Gastrocnemius medialis (tissue), 4 donors: Measurements from ENCODE around the gene KDM4E. TPM values are rescaled to one million over a fixed set of nuclear protein-coding genes. Genes with fewer than 3 reads are reported as not detected.

Source experiments
- ATAC-seq, 2 donors: fragments of 150-250 bp; one replicate each; pipeline ENCODE4 v1.9.1; 2016
- DNase-seq, 2 donors: peaks; one replicate each; pipeline ENCODE4 v3.0.0-alpha.2; 2019
- H3K27ac ChIP-seq, 4 donors: fragments of 200-600 bp; sonication (generic); 1 replicate in 1 of 4; 2 replicates in 3 of 4; pipeline ENCODE4 v1.5.1; 2016 to 2018; ENCODE audit warnings: mild to moderate bottlenecking in 2 of 4, moderate library complexity in 1 of 4
- H3K27me3 ChIP-seq, 3 donors: fragments of 200-600 bp; sonication (generic) in 2 of 3; 1 replicate in 1 of 3; 2 replicates in 2 of 3; pipeline versions ENCODE4 v1.5.1 to v1.6.0; 2016 to 2019; ENCODE audit warnings: mild to moderate bottlenecking in 1 of 3, moderate library complexity in 1 of 3
- H3K36me3 ChIP-seq, 2 donors: fragments of 200-600 bp; sonication (generic) in 1 of 2; one replicate each; pipeline ENCODE4 v1.5.1; 2017 to 2018
- H3K4me1 ChIP-seq, 2 donors: fragments of 200-600 bp; sonication (generic) in 1 of 2; one replicate each; pipeline ENCODE4 v1.5.1; 2016 to 2017; ENCODE audit warnings: mild to moderate bottlenecking in 2 of 2
- H3K4me3 ChIP-seq, 4 donors: fragments of 200-600 bp; sonication (generic) in 3 of 4; 1 replicate in 1 of 4; 2 replicates in 3 of 4; pipeline ENCODE4 v1.5.1; 2016 to 2019; ENCODE audit warnings: mild to moderate bottlenecking in 2 of 4
- H3K9me3 ChIP-seq, 3 donors: fragments of 200-600 bp; sonication (generic) in 2 of 3; 1 replicate in 1 of 3; 2 replicates in 2 of 3; pipeline ENCODE4 v1.5.1; 2016 to 2019
- POLR2A ChIP-seq, 2 donors: fragments of 450-650 bp; IDR thresholded peaks; one replicate each; pipeline ENCODE4 v1.6.1; 2017; ENCODE audit warnings: antibody characterized with exemption in 2 of 2, mild to moderate bottlenecking in 2 of 2, moderate library complexity in 2 of 2
- in situ Hi-C, 4 donors: fragments of 200-750 bp; cut with MboI; loops; one replicate each; pipeline versions ENCODE4 v1.15.0 to v1.8.0; 2017; ENCODE audit warnings: low sequenced_read_pairs in 4 of 4
- intact Hi-C: fragments of 100-400 bp; cut with DNase I; formaldehyde crosslinking; loops from one replicate; pipeline ENCODE4 v1.15.1; 2023; ENCODE audit warnings: low total_unique reads
- total RNA-seq, 4 donors: library from RNA; depleted of rRNA; stranded (reverse); fragments of >200 nt; gene quantifications; one replicate each; pipeline versions ENCODE4 v1.1.0 to v1.2.3, GENCODE V29; 2016
- TF ChIP-seq, protein P1 (sequence below), 5 experiments: fragments of 450-650 bp in 3 of 5; fragments of 200-600 bp in 2 of 5; sonication (generic) in 2 of 5; IDR thresholded peaks in 4 of 5; conservative IDR thresholded peaks in 1 of 5; 1 replicate in 4 of 5; 2 replicates in 1 of 5; pipeline ENCODE4 v1.5.1; 2016 to 2019; ENCODE audit warnings: antibody characterized with exemption in 5 of 5, mild to moderate bottlenecking in 3 of 5, moderate library complexity in 3 of 5

KDM4E gene
- total RNA-seq, 4 donors from 2014 or later = not detected

DNA sequence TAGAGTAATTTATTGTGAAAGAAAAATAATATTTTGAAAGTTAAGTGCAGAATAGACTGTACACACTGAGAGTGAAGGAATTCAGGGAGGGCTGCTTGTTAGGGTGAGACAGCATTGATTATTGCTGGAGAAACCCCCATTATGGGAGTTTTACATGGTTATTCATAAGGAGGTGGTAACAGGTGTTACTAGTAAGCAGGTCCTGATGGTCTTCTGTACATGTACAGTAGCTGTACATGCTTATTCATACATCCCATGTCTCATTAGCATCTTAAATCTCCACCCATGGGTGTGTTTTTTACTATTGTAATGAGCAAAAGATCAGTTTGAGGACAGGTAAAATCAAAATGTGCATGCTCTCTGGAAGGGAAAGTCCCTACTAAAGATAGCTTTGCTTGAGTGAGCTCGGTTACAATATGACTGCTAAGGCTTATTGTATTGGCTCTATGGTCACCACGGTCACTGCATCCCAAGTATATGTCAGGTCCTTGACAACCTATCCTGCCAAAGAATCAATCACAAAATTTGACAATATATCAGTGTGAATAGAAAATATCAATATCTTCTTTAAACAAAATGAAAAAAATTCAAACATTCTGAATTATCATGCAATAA is 30.3 kb downstream of the KDM4E start:
- DNase-seq = no peak
- Histone ChIP-seq H3K9me3 (no peaks in the 10 kb centered on the region), H3K27ac (no peak overlapping the region), H3K4me1 (no peaks in the 10 kb centered on the region), H3K4me3 (no peak overlapping the region), H3K36me3 (no peaks in the 10 kb centered on the region), H3K27me3 (no peaks in the 10 kb centered on the region)
- in situ Hi-C loops = loop anchor here in 1 of 4 donors (25.0 kb wide), 1 partner anchor 182 kb away; the partner anchor contains the start of gene SESN3
- intact Hi-C loops = no loop called here
- ATAC-seq = no peak
- TF ChIP-seq, protein P1, sequence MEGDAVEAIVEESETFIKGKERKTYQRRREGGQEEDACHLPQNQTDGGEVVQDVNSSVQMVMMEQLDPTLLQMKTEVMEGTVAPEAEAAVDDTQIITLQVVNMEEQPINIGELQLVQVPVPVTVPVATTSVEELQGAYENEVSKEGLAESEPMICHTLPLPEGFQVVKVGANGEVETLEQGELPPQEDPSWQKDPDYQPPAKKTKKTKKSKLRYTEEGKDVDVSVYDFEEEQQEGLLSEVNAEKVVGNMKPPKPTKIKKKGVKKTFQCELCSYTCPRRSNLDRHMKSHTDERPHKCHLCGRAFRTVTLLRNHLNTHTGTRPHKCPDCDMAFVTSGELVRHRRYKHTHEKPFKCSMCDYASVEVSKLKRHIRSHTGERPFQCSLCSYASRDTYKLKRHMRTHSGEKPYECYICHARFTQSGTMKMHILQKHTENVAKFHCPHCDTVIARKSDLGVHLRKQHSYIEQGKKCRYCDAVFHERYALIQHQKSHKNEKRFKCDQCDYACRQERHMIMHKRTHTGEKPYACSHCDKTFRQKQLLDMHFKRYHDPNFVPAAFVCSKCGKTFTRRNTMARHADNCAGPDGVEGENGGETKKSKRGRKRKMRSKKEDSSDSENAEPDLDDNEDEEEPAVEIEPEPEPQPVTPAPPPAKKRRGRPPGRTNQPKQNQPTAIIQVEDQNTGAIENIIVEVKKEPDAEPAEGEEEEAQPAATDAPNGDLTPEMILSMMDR (IDR thresholded peaks at IDR 0.05 in 4 of 5, conservative IDR thresholded peaks at IDR 0.05 in 1 of 5) = no peak
- TF ChIP-seq POLR2A (IDR thresholded peaks at IDR 0.05) = no peak

DNA sequence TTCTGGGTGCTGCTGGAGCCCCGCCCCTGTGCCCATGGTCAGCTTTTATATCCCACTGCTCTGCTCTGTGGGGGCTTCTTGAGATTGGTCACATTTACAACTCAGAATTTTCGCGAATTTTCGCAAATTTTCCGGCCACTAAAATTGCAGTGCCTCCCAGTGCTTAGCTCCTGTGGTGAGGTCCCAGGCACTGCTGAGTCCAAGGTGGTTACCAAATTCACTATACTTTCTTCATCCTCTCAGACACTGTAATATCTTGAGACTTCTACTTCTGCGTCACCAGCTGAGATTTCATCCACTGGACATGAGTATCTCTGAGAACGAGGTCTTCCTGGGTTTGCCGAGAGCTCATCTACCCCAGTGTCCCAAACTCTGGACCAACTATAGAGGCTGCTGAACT is 32.9 kb downstream of the KDM4E start:
- no peak overlapping the region for H3K27ac ChIP-seq
- in situ Hi-C loops = loop anchor here in 1 of 4 donors (25.0 kb wide), 1 partner anchor 179 kb away; the partner anchor contains the start of gene SESN3
- H3K4me1 ChIP-seq = no peaks in the 10 kb centered on the region
- intact Hi-C loops = no loop called here
- no peak for ATAC-seq
- TF ChIP-seq POLR2A (IDR thresholded peaks at IDR 0.05) = no peak
- TF ChIP-seq, protein P1 (IDR thresholded peaks at IDR 0.05 in 4 of 5, conservative IDR thresholded peaks at IDR 0.05 in 1 of 5) = no peak
- no peaks in the 10 kb centered on the region for H3K36me3 ChIP-seq
- no peaks in the 10 kb centered on the region for H3K9me3 ChIP-seq
- no peak overlapping the region for H3K4me3 ChIP-seq
- no peaks in the 10 kb centered on the region for H3K27me3 ChIP-seq
- no peak for DNase-seq

DNA sequence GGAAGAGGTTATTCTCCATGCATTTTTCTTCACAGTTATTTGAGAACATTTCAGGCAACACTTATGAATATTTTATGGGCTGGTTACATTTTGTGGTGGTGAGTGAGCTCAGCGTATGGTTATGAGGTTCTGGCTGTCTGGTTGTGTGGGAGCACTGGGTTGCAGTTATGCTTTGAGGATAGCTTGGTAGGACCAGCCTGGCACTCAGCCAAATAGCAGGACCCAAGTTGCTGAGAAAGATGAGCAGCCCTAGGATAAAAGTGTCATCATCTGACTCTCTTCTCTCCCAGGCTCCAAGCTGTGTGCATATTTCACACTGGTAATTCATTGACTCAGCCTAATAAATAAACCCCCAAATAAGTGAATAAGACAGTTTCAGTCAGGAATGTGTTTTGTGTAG is 33.6 kb downstream of the KDM4E start:
- no peak overlapping the region for H3K4me3 ChIP-seq
- ATAC-seq (no peak), DNase-seq (no peak)
- in situ Hi-C loops (loop anchor here in 1 of 4 donors (25.0 kb wide), 1 partner anchor 179 kb away; the partner anchor contains the start of gene SESN3), intact Hi-C loops (no loop called here)
- no peaks in the 10 kb centered on the region for H3K27me3 ChIP-seq
- no peaks in the 10 kb centered on the region for H3K36me3 ChIP-seq
- H3K9me3 ChIP-seq = no peaks in the 10 kb centered on the region
- no peak for TF ChIP-seq POLR2A (IDR thresholded peaks at IDR 0.05)
- TF ChIP-seq, protein P1 (IDR thresholded peaks at IDR 0.05 in 4 of 5, conservative IDR thresholded peaks at IDR 0.05 in 1 of 5) = no peak
- H3K27ac ChIP-seq = no peak overlapping the region
- no peaks in the 10 kb centered on the region for H3K4me1 ChIP-seq

DNA sequence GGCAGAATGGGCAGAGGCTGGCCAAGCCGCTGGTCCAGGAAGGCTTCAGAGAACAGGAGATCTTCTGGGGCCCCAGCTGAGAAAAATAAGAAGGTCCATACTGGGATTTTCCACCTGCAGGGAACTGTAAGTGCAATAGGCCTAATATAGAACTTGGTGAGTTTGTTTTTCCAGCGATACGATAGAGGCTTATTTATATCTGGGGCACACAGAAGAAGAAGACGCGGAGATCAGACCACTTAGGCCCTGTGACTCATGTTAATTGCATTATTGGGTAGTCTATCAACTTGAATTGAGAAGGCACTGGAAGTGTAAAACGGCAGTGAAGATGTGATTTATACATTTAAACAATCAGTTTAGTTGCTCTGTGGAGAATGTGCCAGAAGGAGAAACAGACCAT is 34.0 kb downstream of the KDM4E start:
- TF ChIP-seq POLR2A (IDR thresholded peaks at IDR 0.05) = no peak
- TF ChIP-seq, protein P1 (IDR thresholded peaks at IDR 0.05 in 4 of 5, conservative IDR thresholded peaks at IDR 0.05 in 1 of 5) = no peak
- Histone ChIP-seq H3K36me3 (no peaks in the 10 kb centered on the region), H3K4me3 (no peak overlapping the region), H3K27ac (no peak overlapping the region), H3K9me3 (no peaks in the 10 kb centered on the region), H3K27me3 (no peaks in the 10 kb centered on the region), H3K4me1 (no peaks in the 10 kb centered on the region)
- DNase-seq = no peak
- in situ Hi-C loops (loop anchor here in 1 of 4 donors (25.0 kb wide), 1 partner anchor 178 kb away; the partner anchor contains the start of gene SESN3), intact Hi-C loops (no loop called here)
- no peak for ATAC-seq
